ENCODE measurements around the gene SMARCB1.

Gene SMARCB1

DNA sequence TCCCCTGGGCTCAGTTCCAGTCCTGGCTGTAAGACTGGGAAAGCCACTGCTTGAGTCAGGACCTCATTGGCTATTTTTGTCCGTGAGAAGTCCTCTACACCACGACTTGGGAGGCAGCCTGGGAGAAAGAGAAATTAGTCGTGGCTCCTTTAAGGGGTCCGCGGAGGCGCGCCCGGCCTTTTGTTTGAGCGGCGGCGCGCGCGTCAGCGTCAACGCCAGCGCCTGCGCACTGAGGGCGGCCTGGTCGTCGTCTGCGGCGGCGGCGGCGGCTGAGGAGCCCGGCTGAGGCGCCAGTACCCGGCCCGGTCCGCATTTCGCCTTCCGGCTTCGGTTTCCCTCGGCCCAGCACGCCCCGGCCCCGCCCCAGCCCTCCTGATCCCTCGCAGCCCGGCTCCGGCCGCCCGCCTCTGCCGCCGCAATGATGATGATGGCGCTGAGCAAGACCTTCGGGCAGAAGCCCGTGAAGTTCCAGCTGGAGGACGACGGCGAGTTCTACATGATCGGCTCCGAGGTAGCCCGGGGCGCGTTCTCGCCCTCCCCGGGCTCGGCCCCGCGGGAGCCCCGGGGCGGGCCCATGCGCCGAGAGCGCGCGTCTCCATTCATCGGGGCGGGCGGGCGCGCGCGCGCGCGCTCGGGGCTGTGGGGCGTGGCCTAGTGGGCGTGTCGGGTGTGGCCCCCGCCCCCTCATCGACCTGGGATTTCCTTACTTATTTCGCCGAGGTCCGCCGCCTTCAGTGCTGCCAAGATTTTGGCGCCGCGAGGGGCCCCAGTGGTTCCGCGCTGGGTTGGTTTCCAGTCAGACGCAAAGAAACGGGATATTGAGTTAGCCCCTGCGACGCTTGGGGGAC lies at the start of gene SMARCB1:
TSS of gene SMARCB1 (plus strand) at position 215 of the 848 bp plus-strand sequence. CDS start at position 419, 204 bp downstream.
- DNase-seq (ENCODE audit: low read depth): no peak

DNA sequence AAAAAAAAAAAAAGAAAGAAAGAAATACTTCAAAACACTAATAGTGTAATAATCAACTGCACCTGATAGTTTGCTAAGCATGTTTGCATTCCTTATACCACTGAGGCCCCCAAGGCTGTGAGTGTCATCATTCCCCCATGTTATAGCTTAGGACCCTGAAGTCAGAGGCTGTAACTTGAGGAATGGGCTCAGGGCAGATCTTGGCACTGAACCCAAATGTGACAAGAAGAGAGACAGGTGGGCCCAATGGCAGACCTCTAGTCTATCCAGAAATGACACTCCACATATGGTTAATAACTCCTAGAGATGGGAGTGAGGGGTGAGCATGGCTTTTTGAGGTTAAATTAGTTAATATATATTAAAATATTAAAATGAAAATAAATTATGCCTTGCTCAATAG lies 49.1 kb upstream of the SMARCB1 start:
- no peak for DNase-seq (ENCODE audit: low read depth)

DNA sequence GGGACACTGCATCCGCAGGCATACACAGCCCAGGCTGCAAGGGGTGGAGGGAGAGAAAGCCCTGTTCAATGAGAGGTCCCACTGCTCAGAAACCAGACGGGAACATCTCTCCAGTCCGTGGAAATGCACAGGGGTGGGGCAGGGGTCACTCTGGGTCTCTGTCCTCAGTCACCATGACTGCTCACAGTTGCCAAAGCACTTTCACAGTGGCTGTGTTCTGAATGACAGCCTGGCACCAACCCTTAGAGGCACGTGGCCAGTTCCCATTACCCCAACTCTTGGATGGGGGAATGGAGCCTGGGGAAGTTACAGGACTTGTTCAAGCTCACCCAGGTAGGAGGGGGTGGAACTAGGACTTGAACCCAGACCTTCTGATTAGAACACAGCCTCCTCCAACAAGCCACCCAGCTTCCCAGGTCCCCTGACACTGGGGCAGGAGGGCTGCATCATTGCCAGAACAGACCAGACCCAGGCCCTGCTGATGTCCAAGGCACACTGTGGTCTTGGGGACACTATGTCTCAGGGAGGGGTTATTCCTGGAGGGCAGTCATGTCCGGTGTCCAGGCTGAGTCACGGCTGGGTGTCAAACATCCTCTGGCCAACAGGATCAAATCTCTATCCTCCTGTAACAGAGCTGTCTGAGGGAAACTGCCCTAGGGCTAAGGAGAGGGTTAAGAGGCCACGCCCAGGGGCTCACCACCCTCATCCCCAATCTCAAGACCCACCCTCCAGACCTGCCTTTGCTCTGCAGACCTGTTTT lies 44.1 kb upstream of the SMARCB1 start:
- DNase-seq (ENCODE audit: low read depth): no peak

DNA sequence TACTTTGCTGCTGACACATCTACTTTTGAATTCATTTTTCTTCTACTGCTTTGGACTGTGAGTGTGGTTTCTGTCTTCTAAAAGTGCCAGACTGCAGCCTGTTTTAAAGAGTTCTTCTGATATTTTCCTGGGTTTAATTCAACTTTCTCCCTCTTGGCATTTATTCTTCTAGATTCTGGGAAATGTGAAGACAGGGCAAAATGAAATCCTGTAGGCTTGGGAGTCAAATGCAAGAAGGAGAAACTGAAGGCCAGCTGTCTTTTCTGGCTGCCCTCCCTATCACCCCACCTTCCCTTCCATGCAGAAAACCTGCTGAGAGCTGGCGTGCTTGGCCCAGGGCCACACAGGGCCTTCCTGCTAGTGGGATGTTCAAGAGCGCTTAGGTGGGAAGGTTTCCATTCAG lies 43.5 kb upstream of the SMARCB1 start:
- no peak for DNase-seq (ENCODE audit: low read depth)

DNA sequence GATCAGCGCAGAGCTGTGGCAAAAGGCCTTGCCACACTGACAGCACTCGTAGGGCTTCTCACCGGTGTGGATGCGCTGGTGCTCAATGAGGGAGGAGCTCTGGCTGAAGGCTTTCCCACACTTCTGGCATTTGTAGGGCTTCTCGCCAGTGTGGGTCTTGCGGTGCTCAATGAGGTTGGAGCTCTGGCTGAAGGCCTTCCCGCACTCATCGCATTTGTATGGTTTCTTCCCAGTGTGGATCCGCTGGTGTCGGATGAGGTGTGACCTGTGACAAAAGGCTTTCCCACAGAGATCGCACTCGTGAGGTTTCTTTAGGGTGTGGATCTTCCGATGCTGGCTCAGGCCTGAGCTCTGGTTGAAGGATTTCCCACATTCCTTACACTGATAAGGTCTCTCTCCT lies 42.8 kb upstream of the SMARCB1 start:
- no peak for DNase-seq (ENCODE audit: low read depth)

DNA sequence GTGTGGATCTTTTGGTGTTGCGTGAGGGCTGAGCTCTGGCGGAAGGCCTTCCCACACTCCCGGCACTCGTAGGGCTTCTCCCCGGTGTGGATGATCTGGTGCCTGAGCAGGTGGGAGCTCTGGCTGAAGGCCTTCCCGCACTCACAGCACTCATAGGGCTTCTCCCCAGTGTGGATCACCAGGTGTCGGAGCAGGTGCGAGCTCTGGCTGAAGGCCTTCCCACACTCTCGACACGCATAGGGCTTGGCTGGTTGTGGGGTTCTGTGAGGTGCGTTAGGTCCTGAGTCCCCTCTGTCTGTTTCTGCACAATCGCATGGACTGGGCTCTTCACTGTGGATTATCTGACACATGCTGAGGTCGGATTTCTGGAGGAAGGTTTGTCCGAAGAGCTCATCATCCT lies 42.3 kb upstream of the SMARCB1 start:
- no peak for DNase-seq (ENCODE audit: low read depth)

DNA sequence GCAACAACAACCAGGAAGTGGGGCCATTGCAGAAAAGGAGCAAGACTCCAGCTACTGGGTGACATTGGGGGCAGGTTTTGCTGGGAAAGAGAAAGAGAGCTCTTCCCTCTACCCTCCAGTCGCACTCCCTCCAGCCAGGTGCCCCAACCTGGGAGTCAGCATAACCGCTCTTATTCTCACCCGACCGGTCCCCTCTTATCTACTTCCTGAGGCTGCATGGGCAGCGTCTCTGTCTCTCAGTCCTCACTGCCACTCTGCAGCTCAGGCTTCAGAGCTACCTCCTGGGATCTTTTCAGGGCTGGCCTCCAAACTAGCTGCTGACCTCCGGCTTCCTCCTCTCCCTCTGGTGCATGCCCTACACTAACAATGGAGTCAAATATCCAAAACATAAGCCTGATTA lies 41.0 kb upstream of the SMARCB1 start:
- DNase-seq (ENCODE audit: low read depth): no peak

DNA sequence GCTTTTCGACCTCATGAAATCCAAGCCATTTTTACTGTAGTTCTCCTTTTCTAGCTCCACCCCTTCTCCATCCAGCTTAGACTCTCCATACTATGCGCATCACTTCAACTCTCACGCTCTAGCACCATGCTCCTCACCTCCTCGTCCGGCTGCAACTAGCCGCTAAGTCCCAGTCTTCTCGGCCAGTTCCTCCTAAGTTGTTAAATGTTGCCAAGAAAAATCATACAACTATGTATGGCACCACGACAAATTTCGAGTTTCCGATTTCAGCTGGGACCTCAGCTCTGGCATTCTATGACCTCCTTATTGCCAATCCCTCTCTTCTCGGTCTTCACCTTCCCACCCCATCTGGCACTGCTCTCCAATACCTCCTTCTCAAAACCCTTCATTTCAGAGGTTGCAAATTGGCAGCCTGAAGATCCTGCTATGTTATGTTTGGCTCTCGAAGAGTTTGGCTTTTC lies 36.9 kb upstream of the SMARCB1 start:
- DNase-seq (ENCODE audit: low read depth): no peak

DNA sequence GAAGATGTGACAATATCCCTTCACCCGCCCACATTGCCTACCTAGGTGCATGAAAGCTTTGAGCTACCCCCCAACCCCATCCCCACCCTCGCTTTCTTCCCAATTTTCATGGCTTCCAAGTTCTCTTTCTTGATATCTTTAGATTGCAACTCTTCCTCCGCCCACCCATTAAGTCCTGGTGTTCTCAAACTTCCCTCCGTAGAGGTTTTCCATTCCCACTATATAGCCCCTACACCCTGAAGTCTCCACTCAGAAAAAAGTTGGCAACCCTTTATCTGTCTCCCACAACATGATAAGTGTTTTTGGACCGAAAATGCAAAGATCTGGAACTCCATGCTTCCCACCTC lies 36.4 kb upstream of the SMARCB1 start:
- no peak for DNase-seq (ENCODE audit: low read depth)

DNA sequence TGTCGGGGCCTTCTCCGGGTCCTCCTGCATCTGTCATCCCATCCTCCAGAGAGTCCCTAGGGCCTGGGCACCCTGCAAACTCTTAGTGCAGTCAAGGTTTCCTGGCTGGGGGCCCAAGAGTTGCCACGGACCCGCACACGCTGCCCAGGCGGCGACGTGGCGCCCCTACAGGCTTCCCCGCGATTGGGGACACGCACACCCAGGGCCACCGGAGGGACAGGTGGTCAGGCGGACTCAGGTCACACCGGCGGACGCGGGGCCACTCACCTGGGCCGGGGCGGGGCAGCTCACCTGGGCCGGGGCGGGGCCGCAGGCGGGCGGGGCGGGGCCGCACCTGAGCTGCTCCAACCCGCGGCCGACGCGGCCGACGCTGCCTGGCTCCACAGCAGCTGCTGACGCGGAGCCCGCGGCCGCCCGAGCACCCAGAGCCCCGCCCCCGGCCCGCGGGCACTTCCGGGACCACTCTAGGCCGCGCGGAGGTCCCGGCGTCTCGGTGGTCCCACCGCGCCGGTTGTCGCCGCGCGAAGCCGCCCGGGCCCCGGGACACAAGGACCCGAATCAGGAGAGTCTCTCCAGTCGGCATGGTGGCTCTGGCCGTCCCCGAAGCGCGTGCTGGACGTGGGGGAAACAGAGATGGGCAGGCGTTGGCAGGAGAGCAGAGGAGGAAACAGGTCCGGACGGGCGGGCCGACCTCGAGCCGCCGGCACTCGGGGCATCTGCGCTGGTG lies 35.9 kb upstream of the SMARCB1 start, which contains the start of gene ZNF70:
TSS of gene ZNF70 (minus strand) at position 399 of the 727 bp plus-strand sequence. CDS start 5,972 bp downstream, outside the sequence.
- DNase-seq (ENCODE audit: low read depth): no peak

DNA sequence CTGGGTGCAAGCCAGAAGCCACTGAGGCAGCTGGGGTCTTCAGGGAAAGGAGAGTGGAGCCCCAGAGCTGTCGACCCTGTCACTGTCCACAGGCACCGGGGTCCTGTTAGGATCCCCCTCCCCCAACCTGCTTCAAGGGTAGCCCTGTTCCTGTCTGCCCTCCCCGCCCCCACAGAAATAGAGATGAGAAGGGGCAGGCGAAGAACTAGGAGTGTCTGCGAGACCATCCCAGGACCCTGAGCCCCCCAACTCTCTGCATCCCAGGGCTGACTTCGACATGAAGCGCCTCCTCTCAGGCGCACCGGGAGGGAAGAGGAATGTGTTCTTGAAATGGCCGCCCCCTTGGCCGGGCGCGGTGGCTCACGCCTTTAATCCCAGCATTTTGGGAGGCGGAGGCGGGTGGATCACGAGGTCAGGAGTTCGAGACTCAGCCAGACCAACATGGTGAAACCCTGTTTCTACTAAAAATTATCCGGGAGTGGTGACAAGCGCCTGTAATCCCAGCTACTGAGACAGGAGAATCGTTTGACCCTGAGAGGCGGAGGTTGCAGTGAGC lies 35.2 kb upstream of the SMARCB1 start:
- DNase-seq (ENCODE audit: low read depth): no peak

DNA sequence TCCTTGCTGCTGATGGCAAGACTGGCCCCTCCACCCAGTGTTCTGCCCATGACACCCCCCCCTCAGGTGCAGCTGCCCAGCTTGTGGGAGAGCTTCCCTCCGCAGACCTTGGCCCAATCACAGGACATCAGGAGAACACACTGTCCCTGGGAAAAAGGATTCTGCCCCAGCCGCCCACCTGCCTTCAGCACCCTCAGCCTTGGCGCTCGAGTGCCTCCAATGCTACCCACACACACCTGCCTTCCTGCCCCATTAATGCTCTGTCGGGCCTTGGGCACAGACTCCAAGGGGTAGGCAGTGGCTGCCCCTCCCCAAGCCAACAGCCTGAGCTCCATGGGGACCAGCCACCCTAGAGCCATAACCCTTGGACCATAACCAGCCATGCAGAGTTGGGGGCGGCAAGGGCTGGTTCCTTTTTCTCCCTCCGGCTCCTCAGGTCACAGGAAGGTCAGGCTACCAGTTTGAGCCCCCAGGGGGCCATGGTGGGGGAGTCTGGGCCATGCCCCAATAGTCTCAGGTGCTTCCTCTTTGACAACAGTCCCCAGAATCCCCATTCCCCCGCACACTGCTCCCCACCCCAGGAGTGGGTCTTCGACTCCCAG lies 34.6 kb upstream of the SMARCB1 start:
- DNase-seq (ENCODE audit: low read depth): no peak

DNA sequence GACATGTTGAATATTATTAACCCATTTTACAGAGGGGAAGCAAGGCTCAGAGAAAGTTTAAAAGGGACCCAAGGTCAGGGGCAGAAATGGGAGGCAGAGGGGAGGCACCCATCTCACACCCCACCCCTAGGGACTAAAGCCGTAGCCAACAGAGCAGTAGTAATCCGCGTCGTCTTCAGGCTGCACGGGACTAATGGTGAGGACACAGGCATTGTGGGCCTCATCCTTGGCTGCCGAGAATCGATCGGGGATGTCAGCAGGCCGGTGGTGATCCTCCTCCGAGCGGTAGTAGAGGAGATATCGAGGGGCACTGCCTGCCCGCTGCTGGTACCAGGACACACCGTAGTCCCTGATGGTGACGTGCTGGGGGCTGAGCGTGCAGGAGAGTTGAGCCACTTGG lies 34.0 kb upstream of the SMARCB1 start:
- DNase-seq (ENCODE audit: low read depth): no peak

DNA sequence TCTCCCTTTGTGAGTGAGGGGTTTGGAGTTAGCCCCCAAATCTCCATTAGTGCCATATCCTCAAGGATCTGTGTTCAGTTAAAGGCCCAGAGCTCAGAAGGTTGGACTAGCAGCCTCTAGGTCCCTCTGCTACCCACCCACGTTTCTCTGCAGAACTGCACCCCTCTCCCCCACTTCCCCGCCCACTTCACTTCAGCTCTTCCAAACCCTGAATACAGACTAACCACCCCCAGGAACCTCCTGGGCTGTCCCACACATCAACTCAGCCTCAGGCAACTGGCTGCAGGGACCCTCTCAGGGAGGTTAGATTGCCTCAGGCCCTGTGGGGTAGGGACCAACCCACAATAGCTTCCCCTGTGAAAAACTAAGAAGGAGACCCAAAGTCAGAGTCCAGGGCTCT lies 33.4 kb upstream of the SMARCB1 start:
- DNase-seq (ENCODE audit: low read depth): no peak

DNA sequence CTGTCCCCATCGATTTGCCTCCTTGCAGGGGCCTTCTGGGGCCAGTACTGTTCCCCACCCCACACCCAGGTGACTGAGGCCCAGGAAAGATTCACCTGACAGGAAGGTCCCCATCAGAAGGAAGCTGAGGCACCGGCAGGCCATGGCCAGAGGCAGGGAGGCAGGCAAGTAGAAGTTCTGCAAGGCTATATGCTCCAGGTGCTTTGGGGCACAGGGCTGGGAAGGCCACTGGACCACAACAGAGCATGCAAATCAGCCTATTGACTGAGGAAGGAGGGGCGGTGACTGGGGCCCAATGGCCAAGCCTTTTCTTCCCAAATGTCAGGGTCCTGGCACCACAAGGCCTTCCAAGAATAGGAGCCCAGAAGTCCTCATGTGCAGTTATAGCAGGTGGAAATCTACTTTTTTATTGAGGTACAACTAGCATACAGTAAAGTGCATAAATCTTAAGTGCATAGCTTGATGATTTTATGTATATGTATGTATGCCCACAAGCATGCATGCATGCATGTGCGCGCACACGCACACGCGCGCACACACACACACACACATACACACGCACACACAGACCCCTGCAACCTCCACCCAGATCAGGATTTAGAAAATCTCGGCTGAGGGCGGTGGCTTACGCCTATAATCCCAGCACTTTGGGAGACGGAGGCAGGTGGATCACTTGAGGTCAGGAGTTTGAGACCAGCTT lies 32.4 kb upstream of the SMARCB1 start, which contains the start of gene VPREB3:
TSS of gene VPREB3 (minus strand) at position 206 of the 700 bp plus-strand sequence. CDS start at position 144, 62 bp downstream.
- no peak for DNase-seq (ENCODE audit: low read depth)

DNA sequence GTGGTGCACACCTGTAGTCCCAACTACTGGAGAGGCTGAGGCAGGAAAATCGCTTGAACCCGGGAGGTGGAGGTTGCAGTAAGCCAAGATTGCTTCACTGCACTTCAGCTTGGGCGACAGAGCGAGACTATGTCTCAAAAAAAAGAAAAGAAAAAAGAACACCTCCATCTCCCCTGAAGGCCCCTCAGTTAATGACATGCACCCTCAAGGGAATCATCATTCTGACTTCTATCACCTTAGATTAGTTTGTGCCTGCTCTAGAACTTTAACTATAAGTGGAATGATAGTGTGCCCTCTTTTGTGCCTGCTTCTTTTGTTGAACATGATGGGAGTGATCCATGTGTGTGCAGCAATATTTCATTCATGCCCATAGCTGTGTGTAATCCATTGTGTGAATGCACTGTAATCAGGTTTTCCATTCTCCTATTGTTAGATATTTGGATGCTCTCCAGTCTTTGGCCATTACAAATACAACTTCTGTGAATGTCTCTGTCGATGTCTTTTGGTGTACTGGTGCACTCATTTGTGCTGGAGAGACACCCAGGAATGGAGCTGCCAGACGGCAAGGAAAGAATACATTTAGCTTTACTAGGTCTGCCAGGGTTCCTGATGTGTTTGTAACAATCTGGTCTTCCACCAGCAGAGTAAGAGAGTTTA lies 31.7 kb upstream of the SMARCB1 start:
- no peak for DNase-seq (ENCODE audit: low read depth)

DNA sequence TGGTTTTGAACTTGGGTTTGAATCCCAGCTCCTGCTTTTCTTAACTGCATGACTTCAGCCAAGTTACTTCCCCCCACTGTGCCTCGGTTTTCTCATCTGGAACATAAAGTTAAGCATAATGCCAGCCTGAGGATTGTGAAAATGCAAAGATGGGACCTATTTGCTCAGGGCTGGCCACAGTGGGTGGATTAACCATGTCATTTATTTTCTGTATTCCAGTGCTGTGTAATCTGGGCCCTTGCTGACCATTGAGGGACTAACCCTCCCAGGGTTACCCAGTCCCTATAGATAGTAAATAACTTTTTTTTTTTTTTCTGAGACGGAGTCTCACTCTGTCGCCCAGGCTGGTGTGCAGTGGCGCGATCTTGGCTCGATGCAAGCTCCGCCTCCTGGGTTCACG lies 31.1 kb upstream of the SMARCB1 start:
- no peak for DNase-seq (ENCODE audit: low read depth)

DNA sequence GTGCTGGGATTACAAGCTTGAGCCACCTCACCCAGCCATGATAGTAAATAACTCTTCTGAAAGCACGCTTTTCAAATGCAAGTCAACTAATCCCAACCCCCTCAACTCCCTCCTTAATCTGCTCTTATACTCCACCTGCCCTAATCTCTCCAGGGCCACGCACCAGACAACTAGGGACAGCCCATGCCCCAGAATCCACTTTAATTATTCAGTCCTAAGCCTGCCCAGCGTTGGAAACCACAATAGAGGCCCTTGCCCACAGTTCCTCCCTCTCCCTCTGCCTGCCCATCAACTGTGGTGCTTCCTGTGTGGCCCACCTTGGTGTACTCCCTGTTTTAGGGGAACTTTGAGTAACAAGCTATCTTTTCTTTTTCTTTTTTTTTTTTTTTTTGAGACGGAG lies 29.9 kb upstream of the SMARCB1 start:
- no peak for DNase-seq (ENCODE audit: low read depth)

DNA sequence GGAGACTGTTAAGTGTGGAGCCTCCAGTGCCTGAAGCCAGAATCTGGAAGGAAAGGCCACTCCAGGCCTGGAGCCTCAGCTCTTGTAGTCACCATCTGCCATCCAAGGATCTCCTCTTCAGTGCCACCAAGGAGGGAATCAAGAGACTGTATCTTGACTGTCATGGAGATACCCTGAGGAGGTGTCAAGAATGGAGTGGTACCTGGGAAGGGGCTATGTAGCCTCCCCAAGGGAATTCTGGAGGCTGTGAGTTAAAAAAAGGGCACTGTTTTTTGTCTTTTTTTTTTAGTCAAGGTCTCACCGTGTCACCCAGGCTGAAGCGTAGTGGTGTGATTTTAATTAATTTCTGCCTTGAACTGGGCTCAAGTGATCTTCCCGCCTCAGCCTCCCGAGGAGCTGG lies 27.2 kb upstream of the SMARCB1 start:
- no peak for DNase-seq (ENCODE audit: low read depth)

DNA sequence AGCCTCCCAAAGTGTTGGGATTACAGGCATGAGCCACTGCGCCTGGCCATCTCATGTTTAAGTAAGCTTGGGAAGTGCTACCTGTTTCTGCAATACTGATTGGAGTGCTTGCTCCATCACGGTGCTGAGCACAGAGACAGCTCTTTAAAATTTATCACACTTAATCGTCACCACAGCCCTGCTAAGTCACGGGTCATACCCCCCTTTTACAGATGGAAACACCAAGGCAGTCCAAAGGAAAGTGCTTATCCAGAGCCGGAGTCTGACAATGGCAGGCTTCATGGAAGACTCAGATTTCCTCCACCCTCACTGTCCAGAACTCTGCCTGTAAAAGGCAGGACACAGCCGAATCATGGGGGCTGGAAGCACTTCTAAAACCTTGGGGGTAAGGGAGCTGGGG lies 26.7 kb upstream of the SMARCB1 start:
- DNase-seq (ENCODE audit: low read depth): no peak

Measured in HS-27A (cell line).